RKO (cell line): Measurements from ENCODE around the gene OPRL1.

Source experiments
- DNase-seq: peaks from one replicate; pipeline ENCODE4 v3.0.0-alpha.2; 2016; ENCODE audit warnings: low spot score

The OPRL1 gene

DNA sequence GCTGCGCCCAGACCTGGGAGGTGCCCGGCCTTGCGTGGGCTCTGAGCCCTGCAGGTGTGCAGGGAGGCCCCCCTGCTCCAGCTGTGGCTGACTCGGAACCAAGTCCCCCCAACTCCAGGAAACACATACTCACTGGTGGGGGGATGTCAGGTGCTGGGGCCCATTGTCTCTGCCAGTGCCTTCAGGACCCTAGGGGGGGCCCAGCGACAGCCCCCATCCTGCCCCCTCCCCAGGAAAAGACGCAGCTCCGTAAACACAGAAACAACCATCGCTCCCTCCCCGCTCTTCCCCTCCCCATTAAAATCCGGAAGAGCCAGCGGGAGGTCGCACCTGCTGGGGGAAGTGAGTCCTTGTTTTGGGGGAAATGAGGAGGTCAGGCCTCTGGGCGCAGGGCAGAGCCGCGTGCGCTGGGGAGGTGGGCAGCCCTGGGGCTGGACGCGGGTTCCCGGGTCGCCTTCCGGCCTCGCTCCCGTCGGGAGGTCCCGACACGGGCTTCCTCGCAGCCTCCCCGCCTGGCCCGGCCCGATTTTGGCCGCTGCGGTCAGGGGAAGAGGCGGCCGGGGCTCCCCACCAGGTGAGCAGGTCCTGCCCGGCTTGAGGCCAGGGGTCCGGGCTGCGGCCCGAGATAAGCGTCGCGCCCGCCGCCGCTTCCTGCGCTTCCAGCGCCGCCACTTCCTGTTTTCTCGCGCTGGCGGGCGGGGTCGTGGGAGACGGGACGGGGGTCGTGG, 37.7 kb upstream of the OPRL1 start:
- no peak for DNase-seq

DNA sequence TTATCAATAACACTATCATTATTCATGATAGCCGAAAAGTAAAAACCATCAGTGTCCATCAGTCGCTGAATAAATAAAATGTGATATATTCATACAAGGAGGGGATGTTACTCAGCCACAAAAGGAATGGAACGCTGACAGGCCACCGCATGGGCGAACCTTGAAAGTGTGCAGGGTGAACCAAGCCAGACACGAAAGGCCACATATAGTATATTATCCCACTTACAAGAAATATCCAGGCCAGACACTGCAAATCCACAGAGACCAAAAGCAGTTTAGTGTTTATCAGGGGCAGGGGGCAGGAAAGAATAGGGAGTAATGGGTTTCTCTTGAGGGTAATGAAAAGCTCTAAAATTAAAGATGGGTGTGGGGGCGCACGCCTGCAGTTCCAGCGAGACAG, 36.1 kb upstream of the OPRL1 start:
- no peak for DNase-seq

DNA sequence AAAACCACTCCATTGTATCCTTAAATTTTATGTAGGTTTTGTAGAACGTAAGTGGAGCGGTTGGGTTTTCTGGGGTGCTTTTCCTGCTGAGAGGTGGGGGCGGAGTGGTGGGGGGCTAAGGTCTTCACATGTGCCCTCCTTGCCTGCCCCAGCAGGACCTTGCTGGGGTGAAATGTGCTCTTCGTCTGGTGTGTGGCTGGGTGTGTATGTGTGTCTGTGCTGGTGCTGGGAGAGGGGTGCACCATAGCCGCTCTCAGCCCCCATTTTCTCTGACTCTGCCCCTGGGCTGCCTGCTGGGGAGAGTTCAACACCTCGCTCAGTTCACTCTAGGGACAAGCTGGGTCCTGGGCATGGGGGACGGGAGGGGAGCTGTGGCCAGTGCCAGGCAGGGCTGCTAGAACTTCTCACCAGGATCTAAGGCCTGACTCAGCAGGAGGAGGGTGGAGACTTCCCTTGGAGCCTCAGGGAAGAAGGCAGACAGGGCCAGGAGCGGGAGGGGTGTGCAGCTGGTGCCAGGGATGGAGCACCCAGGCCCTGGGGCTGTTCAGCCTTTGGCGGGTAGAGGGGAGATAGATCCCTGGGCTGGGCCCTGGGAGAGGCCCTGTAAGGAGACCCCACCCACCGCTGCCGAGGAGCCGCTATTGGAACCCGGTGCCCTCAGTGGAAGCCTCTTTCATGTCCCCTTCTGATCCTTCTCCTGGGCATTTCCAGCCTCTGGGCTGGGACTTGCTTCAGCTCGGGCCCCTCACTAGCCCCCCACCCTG, 35.2 kb upstream of the OPRL1 start:
- peak; percentile 51 for DNase-seq

DNA sequence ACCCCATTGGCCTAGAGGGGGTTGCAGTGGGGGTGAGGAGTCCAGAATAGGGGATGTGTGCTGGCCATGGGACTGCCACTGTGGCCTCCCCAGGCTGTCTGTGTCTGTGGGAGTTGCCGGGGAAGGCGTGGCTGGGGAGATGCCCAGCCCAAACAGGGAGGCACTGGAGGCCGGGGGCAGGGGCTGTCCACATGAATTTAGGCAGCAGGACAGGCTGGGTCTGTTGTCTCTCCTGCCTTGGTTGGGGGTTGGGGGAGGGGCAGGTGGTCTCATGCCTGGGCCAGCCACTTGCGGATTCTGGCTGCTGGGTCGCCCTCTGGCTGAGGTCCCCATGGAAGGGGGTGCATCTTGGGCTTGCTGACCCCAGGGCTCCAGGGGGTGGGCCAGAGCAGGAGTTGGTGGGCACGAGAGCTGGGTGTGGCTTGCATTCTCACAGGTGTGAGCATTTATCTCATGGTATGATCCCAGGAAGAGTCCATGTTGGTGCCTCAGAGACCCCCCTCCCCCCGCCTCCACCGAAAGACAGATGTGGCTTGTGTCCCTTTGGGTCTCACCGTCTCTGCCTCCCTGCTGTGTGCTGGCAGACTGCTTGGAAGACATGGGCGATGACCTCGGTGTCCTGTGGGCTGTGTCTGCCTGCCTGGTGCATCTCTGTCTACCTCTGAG, 34.4 kb upstream of the OPRL1 start:
- no peak for DNase-seq

DNA sequence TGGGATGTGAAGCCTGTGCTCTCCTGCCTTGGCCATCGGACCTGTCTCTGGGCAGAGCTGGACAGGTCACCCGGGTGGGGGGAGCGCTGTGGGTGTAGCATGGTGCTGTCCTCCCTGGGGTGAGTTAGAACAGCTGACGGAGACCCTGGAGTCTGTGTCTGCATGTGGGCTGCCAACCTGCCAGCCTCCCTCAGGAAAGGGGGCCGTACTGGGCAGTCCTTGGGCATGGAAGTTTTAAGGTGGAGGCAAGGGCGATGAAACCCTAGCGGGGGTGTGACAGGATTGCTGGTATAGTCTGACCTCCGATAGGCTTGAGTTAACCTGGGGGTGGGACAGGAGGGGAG, 32.9 kb upstream of the OPRL1 start:
- DNase-seq: no peak

DNA sequence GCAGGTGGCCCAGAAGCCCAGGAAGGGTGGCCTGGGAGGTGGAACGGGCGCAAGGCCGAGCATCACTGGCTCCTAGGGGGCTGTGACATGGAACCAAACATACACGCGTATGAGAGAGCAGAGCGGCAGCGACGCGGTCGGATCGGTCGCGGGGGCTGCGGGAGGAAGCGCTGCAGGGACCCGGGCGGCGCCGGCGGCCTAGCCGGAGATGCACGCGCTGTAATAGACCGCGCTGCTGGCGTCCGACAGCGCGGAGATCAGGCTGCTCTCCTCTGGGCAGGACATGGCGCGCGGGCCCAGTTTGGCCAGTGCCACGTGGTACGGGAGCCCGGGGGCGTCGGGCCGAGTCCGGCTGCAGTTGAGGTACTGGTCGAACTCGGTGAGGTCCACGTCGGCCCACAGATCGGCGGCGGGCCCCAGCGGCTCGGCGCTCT, 31.9 kb upstream of the OPRL1 start:
- DNase-seq: no peak

DNA sequence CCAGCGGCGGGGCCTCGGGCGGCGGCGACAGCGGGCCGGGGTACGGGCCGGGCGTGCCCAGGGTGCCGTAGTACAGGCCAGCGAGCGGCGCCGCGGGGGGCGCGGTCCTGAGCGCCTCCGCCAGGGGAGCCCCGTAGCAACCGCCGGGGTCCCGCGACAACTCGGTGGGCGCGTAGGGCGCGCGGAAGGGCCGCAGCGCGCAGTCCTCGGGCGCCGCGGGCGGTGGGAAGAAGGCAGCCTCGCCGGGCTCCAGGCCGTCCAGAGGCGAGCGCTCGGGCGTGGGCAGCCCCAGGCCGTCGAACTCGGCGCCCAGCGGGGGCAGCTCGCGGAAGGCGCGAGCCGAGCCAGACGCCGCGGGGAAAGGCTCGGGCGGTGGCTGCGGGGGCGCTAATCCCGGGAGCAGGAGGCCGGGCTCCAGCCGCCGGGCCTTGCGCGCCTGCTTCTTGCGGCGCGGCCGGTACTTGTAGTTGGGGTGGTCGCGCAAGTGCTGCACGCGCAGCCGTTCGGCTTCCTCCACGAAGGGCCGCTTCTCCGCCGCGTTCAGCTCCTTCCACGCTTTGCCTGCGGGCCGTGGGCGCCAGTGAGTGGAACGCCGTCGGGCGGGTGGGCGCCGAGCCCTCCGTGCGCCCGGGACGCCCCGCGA, 31.4 kb upstream of the OPRL1 start:
- no peak for DNase-seq

DNA sequence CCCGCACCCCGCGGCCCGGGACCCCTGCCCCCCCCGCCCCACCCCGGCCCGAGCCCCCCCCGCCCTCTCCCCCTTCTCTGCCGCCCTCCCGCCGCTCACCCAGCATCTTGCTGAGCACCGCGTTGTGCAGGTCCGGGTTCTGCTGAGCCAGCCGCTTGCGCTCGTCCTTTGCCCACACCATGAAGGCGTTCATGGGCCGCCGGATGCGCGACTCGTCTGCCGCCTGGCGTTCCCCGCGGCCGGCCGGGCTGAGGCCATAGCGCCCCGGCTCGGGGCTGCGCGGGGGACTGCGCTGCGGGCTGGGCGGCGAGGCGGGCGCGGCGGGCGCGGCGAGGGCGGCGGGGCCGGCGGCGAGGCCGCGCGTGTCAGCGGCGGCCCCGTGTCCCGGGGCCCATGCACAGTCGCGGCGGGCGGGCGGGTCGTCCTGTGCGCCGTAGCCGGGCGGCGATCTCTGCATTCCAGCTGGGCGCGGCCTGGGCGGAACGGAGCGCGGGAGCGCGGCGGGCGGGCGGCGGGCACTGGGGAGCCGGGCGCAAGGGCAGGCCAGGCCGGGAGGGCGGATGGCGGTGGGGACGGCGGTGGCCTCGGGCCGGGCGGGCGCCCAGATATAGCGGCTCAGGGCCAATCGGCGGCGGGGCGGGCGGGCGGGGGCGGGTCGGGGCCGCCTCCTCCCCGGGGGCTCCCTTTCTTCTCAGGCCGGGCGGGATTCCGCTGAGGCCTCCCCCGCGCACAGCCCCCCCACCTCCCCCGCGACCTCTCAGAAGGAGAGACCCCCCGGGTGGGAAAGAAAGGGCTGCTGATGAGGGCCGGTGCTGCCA, 30.6 kb upstream of the OPRL1 start, which contains the start of gene SOX18:
TSS of gene SOX18 (minus strand) at position 580 of the 818 bp plus-strand sequence. CDS start at position 457, 123 bp downstream.
- no peak for DNase-seq

DNA sequence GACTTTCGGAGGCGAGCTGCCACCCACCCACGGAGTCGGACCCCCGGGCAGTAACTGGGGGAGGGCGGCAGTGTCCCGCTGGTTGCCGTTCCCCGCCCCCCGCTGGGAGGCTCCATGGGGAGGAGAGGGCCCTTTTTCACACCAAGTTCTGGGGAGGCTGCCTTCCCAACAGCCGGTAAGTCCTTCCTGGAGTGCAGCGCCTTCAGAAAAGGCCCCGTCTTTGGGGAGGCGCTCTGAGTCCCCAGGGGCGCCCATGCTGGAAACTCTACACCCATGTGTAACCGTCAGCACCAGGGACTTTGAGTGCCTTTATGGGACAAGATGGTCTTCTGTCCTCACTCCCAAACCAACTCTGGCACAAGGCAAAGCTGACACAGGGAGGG, 30.0 kb upstream of the OPRL1 start:
- DNase-seq: no peak

DNA sequence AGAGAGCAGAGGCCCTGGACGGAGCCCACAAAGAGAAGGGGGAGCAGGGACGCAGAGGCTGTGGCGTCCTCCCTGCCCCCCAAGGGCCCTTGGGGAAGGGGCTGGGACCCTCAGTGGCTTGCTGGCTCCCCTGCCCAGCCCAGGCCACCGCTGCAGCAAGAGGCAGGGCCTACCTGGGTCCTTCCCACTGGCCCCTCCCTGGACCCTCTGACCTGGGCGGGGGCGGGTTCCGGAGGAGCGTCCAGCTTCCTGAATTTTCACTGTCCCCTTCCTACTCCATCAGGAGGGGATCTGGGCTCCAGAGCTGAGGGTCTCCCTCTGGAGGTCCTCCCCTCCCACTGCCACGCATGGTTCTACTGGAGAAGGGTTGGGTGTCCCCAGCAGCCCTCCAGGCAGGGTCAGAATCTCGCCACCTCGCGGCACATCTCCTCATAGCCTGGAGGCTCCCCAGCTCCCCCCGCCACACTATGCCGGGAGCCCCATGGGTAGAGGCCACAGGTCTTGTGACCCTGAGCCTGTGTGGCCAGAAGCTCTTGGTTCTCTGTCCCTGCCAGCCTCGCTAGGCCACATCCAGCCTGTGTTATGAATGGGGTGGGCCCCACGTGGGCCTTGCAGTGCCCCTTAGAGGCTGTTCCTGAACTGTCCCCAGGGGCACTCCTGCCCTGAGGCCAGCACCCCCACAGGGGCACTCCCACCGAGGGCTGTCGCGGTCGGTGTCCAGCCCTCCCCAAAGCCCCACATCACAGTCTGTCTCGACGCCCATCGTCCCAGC, 29.4 kb upstream of the OPRL1 start:
- no peak for DNase-seq

DNA sequence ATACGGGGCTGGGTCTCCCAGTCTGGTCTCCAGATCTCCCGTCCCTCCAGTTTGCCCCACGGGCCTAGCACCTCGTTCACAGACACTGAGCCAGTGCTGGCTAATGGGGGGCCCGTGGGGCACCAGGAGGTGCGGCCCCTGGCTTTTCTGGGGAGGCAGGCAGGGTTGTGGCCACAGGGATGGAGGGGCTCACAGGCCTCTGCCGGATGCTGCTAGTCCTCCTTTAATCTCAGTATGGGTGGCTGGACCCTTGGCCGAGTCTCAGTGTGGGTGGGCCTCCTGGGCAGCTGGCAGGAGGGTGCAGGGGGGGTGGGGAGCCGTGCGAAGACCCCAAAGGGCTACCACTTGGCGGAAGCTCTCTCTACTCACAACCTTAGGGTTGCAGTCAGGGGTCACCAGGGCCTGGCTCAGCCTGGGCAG, 28.8 kb upstream of the OPRL1 start:
- no peak for DNase-seq

DNA sequence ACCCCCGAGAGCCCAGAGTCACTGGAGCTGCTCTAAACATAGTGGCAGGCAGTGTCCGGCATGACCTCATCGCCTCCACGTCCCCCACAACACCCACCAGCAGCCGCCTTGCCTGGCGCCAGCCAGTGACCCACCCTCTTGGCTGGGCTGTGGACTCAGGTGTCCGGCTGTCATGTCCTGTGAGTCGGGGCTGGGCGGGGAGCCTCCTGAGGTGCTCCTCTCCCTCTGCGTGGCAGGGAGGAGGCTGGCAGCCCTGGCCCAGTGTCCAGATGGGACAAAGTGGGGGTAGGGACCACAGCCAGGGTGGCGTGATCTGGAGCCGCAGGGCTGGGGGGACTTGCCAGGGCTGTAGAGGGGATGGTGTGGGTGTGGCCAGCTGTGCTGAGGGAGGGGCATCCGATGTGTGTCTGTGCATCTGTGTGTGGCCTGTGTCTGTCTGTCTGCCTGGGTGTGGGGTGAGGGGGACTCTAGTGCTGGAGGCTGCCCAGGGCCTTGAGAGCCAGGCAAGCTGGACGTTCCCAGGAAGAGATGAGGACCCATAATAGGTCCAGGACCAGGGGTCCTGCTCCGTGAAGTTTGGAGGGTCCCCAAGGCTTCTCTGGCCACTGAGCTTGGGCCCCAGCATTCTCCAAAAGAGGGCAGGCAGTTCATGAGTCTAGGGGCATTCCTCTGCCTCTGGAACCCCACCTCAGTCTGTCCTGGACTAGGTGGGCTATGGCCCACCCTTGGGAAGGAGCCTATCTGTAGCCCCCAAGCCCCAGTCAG, 28.1 kb upstream of the OPRL1 start:
- no peak for DNase-seq

DNA sequence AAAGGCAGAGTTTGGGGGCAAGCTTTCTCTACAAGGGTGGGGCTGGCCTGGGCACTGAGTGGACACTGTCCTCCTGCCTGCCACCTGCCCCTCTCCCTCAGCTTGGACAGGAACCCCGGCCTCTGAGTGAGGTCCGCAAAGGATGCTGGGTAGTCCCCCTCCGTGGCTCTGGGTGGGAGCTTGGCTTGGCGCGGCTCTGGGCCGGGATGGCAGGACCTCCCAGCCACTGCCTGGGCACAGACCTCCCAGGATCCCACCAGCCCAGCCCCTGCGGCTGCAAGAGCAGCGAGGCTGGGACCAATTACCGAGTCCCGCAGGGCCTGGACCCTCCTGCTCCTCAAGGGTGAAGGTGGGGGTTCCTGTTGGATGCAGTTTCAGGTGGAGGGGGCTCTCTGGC, 27.6 kb upstream of the OPRL1 start:
- DNase-seq: no peak

DNA sequence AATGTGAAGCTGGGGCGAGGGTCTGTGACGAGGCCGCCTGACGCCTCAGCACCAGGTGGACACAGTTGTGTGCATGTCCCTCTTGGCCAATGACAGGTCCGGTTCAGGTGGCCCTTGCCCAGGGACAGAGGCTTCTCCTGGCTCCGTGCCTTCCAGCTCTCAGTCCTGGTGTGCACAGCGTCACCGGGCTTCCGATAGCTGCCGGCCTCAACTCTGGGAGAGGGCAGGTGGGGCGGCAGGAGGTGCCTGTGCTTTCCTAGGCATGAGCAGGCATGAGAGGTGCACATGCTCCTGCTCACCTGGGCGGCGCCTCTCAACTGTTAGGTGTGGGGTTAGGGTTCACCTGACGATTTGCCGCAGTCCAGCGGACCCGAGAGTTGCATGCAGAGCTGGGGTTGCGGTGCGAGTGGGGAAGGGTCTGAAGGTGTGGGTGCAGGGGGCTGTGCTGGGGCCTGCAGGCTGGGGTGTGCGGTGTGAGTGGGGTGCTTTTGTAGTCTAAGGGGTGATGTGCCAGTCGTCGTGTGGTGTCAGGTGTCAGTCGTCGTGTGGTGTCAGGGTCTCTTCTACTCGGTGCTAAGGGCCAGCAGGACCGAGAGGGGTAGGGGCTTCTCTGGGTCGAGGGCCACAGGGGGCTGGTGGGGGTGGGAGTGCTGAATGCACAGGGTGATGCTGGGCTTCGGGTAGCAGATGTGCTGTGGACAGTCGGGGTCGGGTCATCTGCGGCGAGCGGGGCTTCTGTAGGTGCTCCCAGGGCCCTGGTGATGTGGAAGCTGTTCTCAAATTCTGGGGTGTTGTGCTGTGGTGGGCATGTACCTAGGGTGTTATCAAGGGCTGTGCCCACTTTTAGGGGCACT, 26.7 kb upstream of the OPRL1 start:
- DNase-seq: no peak

DNA sequence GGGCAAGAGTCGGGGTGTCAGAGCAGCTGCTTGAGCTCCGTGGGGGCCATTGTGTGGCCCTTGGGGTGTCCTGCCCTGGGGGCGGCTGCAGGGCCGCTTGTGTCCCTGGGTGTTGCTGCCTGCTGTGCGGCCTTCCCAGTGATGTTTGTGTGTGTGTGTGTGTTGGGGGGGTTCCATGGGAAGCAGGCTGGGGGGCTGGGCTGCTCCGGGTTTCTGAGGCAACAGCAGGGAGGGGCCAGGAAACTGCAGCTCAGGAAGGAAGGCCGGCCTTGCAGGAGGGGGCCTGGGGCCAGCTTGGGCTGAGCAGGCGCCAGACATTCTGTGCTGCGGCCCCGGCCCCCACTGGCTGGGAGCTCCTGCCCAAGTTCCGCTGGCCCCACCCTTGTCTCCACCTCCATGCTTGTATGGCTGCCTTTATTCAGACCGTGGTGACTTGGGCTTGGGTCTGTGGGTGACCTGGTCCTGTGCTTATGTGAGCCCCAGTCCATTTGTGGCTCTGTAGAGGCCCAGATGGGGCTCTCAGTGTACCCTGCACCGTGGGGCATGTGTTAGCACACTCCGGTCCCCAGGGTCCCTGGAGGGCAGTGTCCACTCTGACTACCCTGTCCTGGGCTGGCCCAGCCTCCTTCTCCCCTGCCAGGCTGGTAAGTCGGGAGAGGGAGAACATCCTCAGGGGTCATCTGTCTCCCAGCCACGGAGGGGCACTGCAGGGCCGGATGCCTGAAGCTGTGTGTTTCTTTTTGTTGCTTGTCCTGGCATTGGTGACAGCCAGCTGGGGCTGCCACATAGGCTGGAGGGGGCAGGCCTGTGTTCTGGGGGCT, 25.8 kb upstream of the OPRL1 start:
- DNase-seq: peak; percentile 65

DNA sequence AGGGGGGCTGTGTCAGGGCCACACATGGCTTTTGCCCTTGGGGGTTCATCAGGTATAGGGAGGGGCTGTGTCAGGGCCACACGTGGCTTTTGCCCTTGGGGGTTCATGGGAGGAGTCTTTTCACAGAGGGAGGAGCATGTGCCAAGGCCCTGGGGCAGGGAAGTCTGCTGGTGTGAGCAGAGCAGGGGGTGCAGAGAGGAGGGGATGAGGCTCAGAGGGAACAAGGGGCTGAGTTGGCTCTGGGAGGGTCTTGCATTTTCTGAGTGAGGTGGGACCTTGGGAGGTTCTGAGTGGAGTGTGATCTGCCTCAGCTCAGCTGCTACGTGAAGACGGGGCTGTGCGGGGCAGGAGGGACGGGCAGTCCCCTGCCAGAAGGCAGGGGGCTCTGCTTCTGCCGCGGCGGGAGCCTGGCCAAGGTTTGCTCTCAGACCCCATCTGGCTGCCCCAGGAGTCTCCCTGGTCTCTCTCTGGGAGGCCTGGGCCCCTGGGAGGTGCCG, 24.4 kb upstream of the OPRL1 start:
- DNase-seq: no peak

DNA sequence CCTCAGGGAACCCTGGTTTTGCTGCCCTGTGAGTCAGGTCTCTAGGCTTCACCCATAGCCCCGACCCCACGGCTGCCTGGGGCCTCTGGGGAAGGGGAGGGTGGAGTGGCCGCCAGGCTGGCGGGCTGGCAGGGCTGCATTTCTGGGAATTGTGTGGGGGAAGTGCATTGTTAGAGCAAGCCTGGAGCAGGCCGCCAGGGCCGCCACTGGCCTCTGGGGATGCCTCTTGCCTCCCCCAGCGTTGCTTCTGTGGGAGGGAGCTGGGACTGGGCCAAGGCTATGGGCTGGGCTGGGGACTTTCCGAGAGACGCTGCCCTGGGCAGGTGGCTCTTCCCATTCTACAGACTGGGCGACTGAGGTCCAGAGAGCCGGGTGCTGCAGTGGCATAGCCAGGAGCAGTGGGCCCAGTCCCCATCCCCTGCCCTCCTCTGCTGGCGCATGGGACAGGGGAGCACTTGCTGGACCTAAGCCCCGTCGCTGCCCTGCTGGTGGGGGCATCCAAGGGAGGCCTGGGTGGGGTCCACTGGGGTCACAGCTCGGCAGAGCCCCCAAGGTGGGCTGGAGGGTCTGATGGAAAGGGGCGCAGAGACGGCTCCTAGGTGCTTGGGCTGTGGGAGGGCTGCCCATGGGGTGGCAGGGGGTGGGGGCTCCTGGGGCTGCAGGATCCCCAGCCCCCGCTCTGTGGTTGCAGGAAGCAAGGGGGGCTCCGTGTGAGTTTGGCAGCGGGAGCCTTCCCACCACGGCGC, 23.8 kb upstream of the OPRL1 start:
- no peak for DNase-seq

DNA sequence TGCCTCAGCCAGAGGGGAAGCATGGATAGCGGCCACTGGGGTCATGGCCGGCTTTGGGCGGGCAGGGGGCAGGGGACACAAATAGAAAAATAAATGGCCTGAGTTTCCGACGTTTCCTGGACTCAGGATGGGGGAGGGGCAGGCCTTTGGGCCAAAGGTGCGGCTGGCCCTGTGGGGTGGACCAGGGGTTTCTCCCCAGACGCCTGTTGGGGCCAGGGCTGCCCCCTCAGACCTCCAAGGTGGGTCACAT, 23.3 kb upstream of the OPRL1 start:
- no peak for DNase-seq
